Measurements from ENCODE around the gene TRIM43B.
"Not testable (repeated sequence)": the region's sequence is repeated elsewhere in the genome, so short reads cannot be mapped to it uniquely, and the experiment has no call there.

TRIM43B gene

GRCh38 chr2:95505222-95505621 lies 20.7 kb upstream of the TRIM43B start:
- TF ChIP-seq SNAI2 (CRISPR knock-in tag; IDR thresholded peaks at IDR 0.05) = no peak
- TF ChIP-seq ZC3H10 (CRISPR knock-in tag; IDR thresholded peaks at IDR 0.05) = no peak
- no peak for TF ChIP-seq ZFP3 (CRISPR knock-in tag; IDR thresholded peaks at IDR 0.05)
- no peak for TF ChIP-seq PATZ1 (CRISPR knock-in tag; IDR thresholded peaks at IDR 0.05; ENCODE audit: borderline replicate concordance)
- no peak for TF ChIP-seq ZNF565 (CRISPR knock-in tag; conservative IDR thresholded peaks at IDR 0.05; ENCODE audit: low read depth)
- TF ChIP-seq ZNF8 (CRISPR knock-in tag; IDR thresholded peaks at IDR 0.05) = no peak
- no peak for TF ChIP-seq PPARA (CRISPR knock-in tag; IDR thresholded peaks at IDR 0.05; ENCODE audit: borderline replicate concordance)
- TF ChIP-seq RARB (CRISPR knock-in tag; IDR thresholded peaks at IDR 0.05) = no peak
- no peak for TF ChIP-seq TCF4 (CRISPR knock-in tag; IDR thresholded peaks at IDR 0.05; ENCODE audit: borderline replicate concordance)
- no peak for TF ChIP-seq CREB5 (CRISPR knock-in tag; IDR thresholded peaks at IDR 0.05; ENCODE audit: low read depth)
- no peak for TF ChIP-seq TSHZ2 (CRISPR knock-in tag; IDR thresholded peaks at IDR 0.05)
- no peak for TF ChIP-seq ARNTL (CRISPR knock-in tag; IDR thresholded peaks at IDR 0.05; ENCODE audit: borderline replicate concordance, low read depth)
- no peak for ATAC-seq

GRCh38 chr2:95500854-95501253 lies 16.3 kb upstream of the TRIM43B start:
- ATAC-seq = no peak
- TF ChIP-seq PATZ1 (CRISPR knock-in tag; IDR thresholded peaks at IDR 0.05; ENCODE audit: borderline replicate concordance) (no peak), ZC3H10 (CRISPR knock-in tag; IDR thresholded peaks at IDR 0.05) (no peak), CSDC2 (CRISPR knock-in tag; IDR thresholded peaks at IDR 0.05) (no peak), TSHZ2 (CRISPR knock-in tag; IDR thresholded peaks at IDR 0.05) (no peak), ARNTL (CRISPR knock-in tag; IDR thresholded peaks at IDR 0.05; ENCODE audit: borderline replicate concordance, low read depth) (no peak)

GRCh38 chr2:95492076-95492475 lies 7.5 kb upstream of the TRIM43B start:
- not testable (repeated sequence) for ATAC-seq

GRCh38 chr2:95475025-95475424 lies 9.5 kb downstream of the TRIM43B start:
- not testable (repeated sequence) for ATAC-seq

- not testable (repeated sequence) for ATAC-seq
These were observed 16.6 kb downstream of the TRIM43B start for GRCh38 chr2:95467984-95468383.

- ATAC-seq = not testable (repeated sequence)
These were observed 18.0 kb downstream of the TRIM43B start for GRCh38 chr2:95466572-95466971.

GRCh38 chr2:95463292-95463691 lies 21.3 kb downstream of the TRIM43B start:
- peak; percentile 74 for ATAC-seq

GRCh38 chr2:95445317-95445716 lies 39.2 kb downstream of the TRIM43B start:
- not testable (repeated sequence) for ATAC-seq

GRCh38 chr2:95442474-95443099 lies 42.0 kb downstream of the TRIM43B start:
- ATAC-seq = peak; percentile 85

GRCh38 chr2:95435872-95436209 lies 48.7 kb downstream of the TRIM43B start:
- peak; percentile 38 for ATAC-seq
